ENCODE results near the gene YY1.
"Not testable (repeated sequence)": the region's sequence is repeated elsewhere in the genome, so short reads cannot be mapped to it uniquely, and the experiment has no call there.

YY1 gene

GRCh38 chr14:100296106-100296651 is 57.2 kb downstream of the YY1 start:
- H3K36me3 ChIP-seq (ENCODE audit: control insufficient read depth in 1 of 2, insufficient read depth in 2 of 2, low read length in 2 of 2), result peaks cover 0 to 16% of the 10 kb centered on the region in 2 donors
- no peak overlapping the region for H3K9ac ChIP-seq (ENCODE audit: low read depth in 1 of 2, low read length in 2 of 2)
- H3K4me1 ChIP-seq (ENCODE audit: control insufficient read depth in 1 of 2, insufficient read depth in 2 of 2, low read length in 2 of 2), result peaks cover 6 to 14% of the 10 kb centered on the region in 2 donors
- H3K27me3 ChIP-seq (ENCODE audit: control insufficient read depth in 1 of 2, insufficient read depth in 2 of 2, low read length in 2 of 2), result no peaks in the 10 kb centered on the region
- no peak overlapping the region for H3K4me3 ChIP-seq (ENCODE audit: low read depth in 1 of 2, low read length in 2 of 2)
- no peaks in the 10 kb centered on the region for H3K9me3 ChIP-seq (ENCODE audit: control insufficient read depth in 1 of 2, low read length in 2 of 2)
- no peak overlapping the region for H3K27ac ChIP-seq (ENCODE audit: low read depth, low read length)

- H3K4me3 ChIP-seq (ENCODE audit: low read depth in 1 of 2, low read length in 2 of 2); H3K27me3 ChIP-seq (ENCODE audit: control insufficient read depth in 1 of 2, insufficient read depth in 2 of 2, low read length in 2 of 2); H3K9me3 ChIP-seq (ENCODE audit: control insufficient read depth in 1 of 2, low read length in 2 of 2); H3K9ac ChIP-seq (ENCODE audit: low read depth in 1 of 2, low read length in 2 of 2): not testable (repeated sequence)
- Histone ChIP-seq H3K27ac (ENCODE audit: low read depth, low read length) (peak overlapping the region; percentile 39), H3K36me3 (ENCODE audit: control insufficient read depth in 1 of 2, insufficient read depth in 2 of 2, low read length in 2 of 2) (peaks cover 0 to 13% of the 10 kb centered on the region in 2 donors), H3K4me1 (ENCODE audit: control insufficient read depth in 1 of 2, insufficient read depth in 2 of 2, low read length in 2 of 2) (peaks cover 6 to 14% of the 10 kb centered on the region in 2 donors)
Observed at GRCh38 chr14:100296729-100297128, 57.8 kb downstream of the YY1 start.

- Histone ChIP-seq H3K27me3 (ENCODE audit: control insufficient read depth in 1 of 2, insufficient read depth in 2 of 2, low read length in 2 of 2) (no peaks in the 10 kb centered on the region), H3K4me1 (ENCODE audit: control insufficient read depth in 1 of 2, insufficient read depth in 2 of 2, low read length in 2 of 2) (peaks cover 6 to 14% of the 10 kb centered on the region in 2 donors), H3K9me3 (ENCODE audit: control insufficient read depth in 1 of 2, low read length in 2 of 2) (no peaks in the 10 kb centered on the region), H3K27ac (ENCODE audit: low read depth, low read length) (peak overlapping the region; percentile 39), H3K9ac (ENCODE audit: low read depth in 1 of 2, low read length in 2 of 2) (no peak overlapping the region), H3K4me3 (ENCODE audit: low read depth in 1 of 2, low read length in 2 of 2) (no peak overlapping the region), H3K36me3 (ENCODE audit: control insufficient read depth in 1 of 2, insufficient read depth in 2 of 2, low read length in 2 of 2) (peaks cover 0 to 10% of the 10 kb centered on the region in 2 donors)
Observed at GRCh38 chr14:100297320-100298300, 58.7 kb downstream of the YY1 start.

GRCh38 chr14:100298551-100299237 is 59.8 kb downstream of the YY1 start:
- H3K36me3 ChIP-seq (ENCODE audit: control insufficient read depth in 1 of 2, insufficient read depth in 2 of 2, low read length in 2 of 2), result peaks cover 0 to 8% of the 10 kb centered on the region in 2 donors
- H3K27me3 ChIP-seq (ENCODE audit: control insufficient read depth in 1 of 2, insufficient read depth in 2 of 2, low read length in 2 of 2), result no peaks in the 10 kb centered on the region
- H3K9ac ChIP-seq (ENCODE audit: low read depth in 1 of 2, low read length in 2 of 2), result no peak overlapping the region
- no peaks in the 10 kb centered on the region for H3K9me3 ChIP-seq (ENCODE audit: control insufficient read depth in 1 of 2, low read length in 2 of 2)
- H3K4me3 ChIP-seq (ENCODE audit: low read depth in 1 of 2, low read length in 2 of 2), result no peak overlapping the region
- peaks cover 6 to 14% of the 10 kb centered on the region in 2 donors for H3K4me1 ChIP-seq (ENCODE audit: control insufficient read depth in 1 of 2, insufficient read depth in 2 of 2, low read length in 2 of 2)
- H3K27ac ChIP-seq (ENCODE audit: low read depth, low read length), result no peak overlapping the region

GRCh38 chr14:100299238-100299560 is 60.3 kb downstream of the YY1 start:
- Histone ChIP-seq H3K27me3 (ENCODE audit: control insufficient read depth in 1 of 2, insufficient read depth in 2 of 2, low read length in 2 of 2) (no peaks in the 10 kb centered on the region), H3K9me3 (ENCODE audit: control insufficient read depth in 1 of 2, low read length in 2 of 2) (no peaks in the 10 kb centered on the region), H3K9ac (ENCODE audit: low read depth in 1 of 2, low read length in 2 of 2) (no peak overlapping the region), H3K27ac (ENCODE audit: low read depth, low read length) (no peak overlapping the region), H3K36me3 (ENCODE audit: control insufficient read depth in 1 of 2, insufficient read depth in 2 of 2, low read length in 2 of 2) (peaks cover 0 to 8% of the 10 kb centered on the region in 2 donors), H3K4me3 (ENCODE audit: low read depth in 1 of 2, low read length in 2 of 2) (no peak overlapping the region), H3K4me1 (ENCODE audit: control insufficient read depth in 1 of 2, insufficient read depth in 2 of 2, low read length in 2 of 2) (peaks cover 7 to 14% of the 10 kb centered on the region in 2 donors)

- peaks cover 0 to 8% of the 10 kb centered on the region in 2 donors for H3K36me3 ChIP-seq (ENCODE audit: control insufficient read depth in 1 of 2, insufficient read depth in 2 of 2, low read length in 2 of 2)
- no peak overlapping the region for H3K9ac ChIP-seq (ENCODE audit: low read depth in 1 of 2, low read length in 2 of 2)
- H3K4me3 ChIP-seq (ENCODE audit: low read depth in 1 of 2, low read length in 2 of 2), result no peak overlapping the region
- no peaks in the 10 kb centered on the region for H3K9me3 ChIP-seq (ENCODE audit: control insufficient read depth in 1 of 2, low read length in 2 of 2)
- H3K27ac ChIP-seq (ENCODE audit: low read depth, low read length), result no peak overlapping the region
- no peaks in the 10 kb centered on the region for H3K27me3 ChIP-seq (ENCODE audit: control insufficient read depth in 1 of 2, insufficient read depth in 2 of 2, low read length in 2 of 2)
- H3K4me1 ChIP-seq (ENCODE audit: control insufficient read depth in 1 of 2, insufficient read depth in 2 of 2, low read length in 2 of 2), result peaks cover 11 to 22% of the 10 kb centered on the region in 2 donors
Observed at GRCh38 chr14:100302616-100303015, 63.7 kb downstream of the YY1 start.

GRCh38 chr14:100303179-100303578 is 64.2 kb downstream of the YY1 start:
- Histone ChIP-seq H3K4me1 (ENCODE audit: control insufficient read depth in 1 of 2, insufficient read depth in 2 of 2, low read length in 2 of 2) (peaks cover 11 to 22% of the 10 kb centered on the region in 2 donors), H3K4me3 (ENCODE audit: low read depth in 1 of 2, low read length in 2 of 2) (no peak overlapping the region), H3K27ac (ENCODE audit: low read depth, low read length) (no peak overlapping the region), H3K9ac (ENCODE audit: low read depth in 1 of 2, low read length in 2 of 2) (no peak overlapping the region), H3K36me3 (ENCODE audit: control insufficient read depth in 1 of 2, insufficient read depth in 2 of 2, low read length in 2 of 2) (peaks cover 0 to 7% of the 10 kb centered on the region in 2 donors), H3K27me3 (ENCODE audit: control insufficient read depth in 1 of 2, insufficient read depth in 2 of 2, low read length in 2 of 2) (no peaks in the 10 kb centered on the region), H3K9me3 (ENCODE audit: control insufficient read depth in 1 of 2, low read length in 2 of 2) (no peaks in the 10 kb centered on the region)

- H3K9me3 ChIP-seq (ENCODE audit: control insufficient read depth in 1 of 2, low read length in 2 of 2), result no peaks in the 10 kb centered on the region
- H3K4me3 ChIP-seq (ENCODE audit: low read depth in 1 of 2, low read length in 2 of 2), result no peak overlapping the region
- no peaks in the 10 kb centered on the region for H3K27me3 ChIP-seq (ENCODE audit: control insufficient read depth in 1 of 2, insufficient read depth in 2 of 2, low read length in 2 of 2)
- no peak overlapping the region for H3K9ac ChIP-seq (ENCODE audit: low read depth in 1 of 2, low read length in 2 of 2)
- H3K4me1 ChIP-seq (ENCODE audit: control insufficient read depth in 1 of 2, insufficient read depth in 2 of 2, low read length in 2 of 2), result peaks cover 11 to 22% of the 10 kb centered on the region in 2 donors
- no peak overlapping the region for H3K27ac ChIP-seq (ENCODE audit: low read depth, low read length)
- no peaks in the 10 kb centered on the region for H3K36me3 ChIP-seq (ENCODE audit: control insufficient read depth in 1 of 2, insufficient read depth in 2 of 2, low read length in 2 of 2)
Observed at GRCh38 chr14:100303925-100304324, 65.0 kb downstream of the YY1 start.

- H3K27ac ChIP-seq (ENCODE audit: low read depth, low read length), result peak overlapping the region; percentile 56
- H3K4me3 ChIP-seq (ENCODE audit: low read depth in 1 of 2, low read length in 2 of 2), result peak overlapping the region; percentile 70 to 73
- no peaks in the 10 kb centered on the region for H3K27me3 ChIP-seq (ENCODE audit: control insufficient read depth in 1 of 2, insufficient read depth in 2 of 2, low read length in 2 of 2)
- H3K9me3 ChIP-seq (ENCODE audit: control insufficient read depth in 1 of 2, low read length in 2 of 2), result no peaks in the 10 kb centered on the region
- no peaks in the 10 kb centered on the region for H3K36me3 ChIP-seq (ENCODE audit: control insufficient read depth in 1 of 2, insufficient read depth in 2 of 2, low read length in 2 of 2)
- peaks cover 11 to 22% of the 10 kb centered on the region in 2 donors for H3K4me1 ChIP-seq (ENCODE audit: control insufficient read depth in 1 of 2, insufficient read depth in 2 of 2, low read length in 2 of 2)
- H3K9ac ChIP-seq (ENCODE audit: low read depth in 1 of 2, low read length in 2 of 2), result peak overlapping the region in 1 of 2 donors; percentile 33
Observed at GRCh38 chr14:100304825-100305323, 65.9 kb downstream of the YY1 start.
